ENCODE data around the gene LCLAT1.
"Not testable (repeated sequence)": the region's sequence is repeated elsewhere in the genome, so short reads cannot be mapped to it uniquely, and the experiment has no call there.

The LCLAT1 gene

DNA sequence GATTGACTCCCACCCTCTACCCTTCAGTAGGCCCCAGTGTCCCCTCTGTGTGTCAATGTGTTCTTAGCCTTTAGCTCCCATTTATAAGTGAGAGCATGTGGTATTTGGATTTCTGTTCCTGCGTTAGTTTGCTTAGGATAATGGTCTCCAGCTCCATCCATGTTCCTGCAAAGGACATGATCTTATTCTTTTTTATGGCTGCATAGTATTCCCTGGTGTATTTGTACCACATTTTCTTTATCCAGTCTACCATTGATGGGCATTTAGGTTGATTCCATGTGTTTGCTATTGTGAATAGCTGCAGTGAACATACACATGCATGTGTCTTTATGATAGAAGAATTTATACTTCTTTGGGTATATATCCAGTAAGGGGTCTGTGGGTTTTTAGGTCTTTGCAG is 60.4 kb downstream of the LCLAT1 start:
- not testable (repeated sequence) for DNase-seq (ENCODE audit: low read depth, low spot score); H3K4me3 ChIP-seq (ENCODE audit: low read length)

DNA sequence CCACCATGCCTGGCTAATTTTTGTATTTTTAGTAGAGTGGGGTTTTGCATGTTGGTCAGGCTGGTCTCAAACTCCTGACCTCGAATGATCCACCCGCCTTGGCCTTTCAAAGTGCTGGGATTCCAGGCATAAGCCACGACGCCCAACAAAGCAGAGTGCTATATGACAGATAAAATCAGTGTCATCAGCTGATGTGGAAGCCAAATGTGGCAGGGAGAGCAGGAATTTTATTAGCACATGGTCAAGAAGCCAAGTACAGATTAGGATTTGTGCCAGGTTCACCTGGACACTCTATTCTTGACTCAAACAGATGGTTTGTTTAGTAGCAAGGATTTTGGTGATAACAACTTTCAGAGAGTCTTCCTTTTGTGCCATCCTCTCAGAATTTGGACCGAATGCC is 62.7 kb downstream of the LCLAT1 start:
- DNase-seq (ENCODE audit: low read depth, low spot score): no peak
- no peak overlapping the region for H3K4me3 ChIP-seq (ENCODE audit: low read length)

DNA sequence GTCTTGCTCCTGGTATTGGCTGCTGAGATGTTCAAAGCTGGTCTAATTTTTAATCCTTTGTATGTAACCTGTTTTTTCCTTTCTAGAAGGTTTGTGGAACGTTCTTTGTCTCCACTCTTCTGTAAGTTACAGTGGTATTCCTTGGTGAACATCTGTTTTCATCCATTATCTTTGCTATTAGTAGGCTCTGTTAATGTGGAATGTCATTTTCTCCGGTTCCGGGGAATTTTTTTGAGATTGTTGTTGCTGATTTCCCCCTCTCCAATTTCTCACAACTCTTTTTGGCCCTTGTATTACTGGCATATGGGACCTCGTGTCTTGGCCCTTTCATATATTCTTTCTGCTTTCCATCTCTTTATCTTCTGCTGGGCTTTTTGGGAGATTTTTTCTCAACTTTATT is 63.4 kb downstream of the LCLAT1 start:
- no peak overlapping the region for H3K4me3 ChIP-seq (ENCODE audit: low read length)
- no peak for DNase-seq (ENCODE audit: low read depth, low spot score)

DNA sequence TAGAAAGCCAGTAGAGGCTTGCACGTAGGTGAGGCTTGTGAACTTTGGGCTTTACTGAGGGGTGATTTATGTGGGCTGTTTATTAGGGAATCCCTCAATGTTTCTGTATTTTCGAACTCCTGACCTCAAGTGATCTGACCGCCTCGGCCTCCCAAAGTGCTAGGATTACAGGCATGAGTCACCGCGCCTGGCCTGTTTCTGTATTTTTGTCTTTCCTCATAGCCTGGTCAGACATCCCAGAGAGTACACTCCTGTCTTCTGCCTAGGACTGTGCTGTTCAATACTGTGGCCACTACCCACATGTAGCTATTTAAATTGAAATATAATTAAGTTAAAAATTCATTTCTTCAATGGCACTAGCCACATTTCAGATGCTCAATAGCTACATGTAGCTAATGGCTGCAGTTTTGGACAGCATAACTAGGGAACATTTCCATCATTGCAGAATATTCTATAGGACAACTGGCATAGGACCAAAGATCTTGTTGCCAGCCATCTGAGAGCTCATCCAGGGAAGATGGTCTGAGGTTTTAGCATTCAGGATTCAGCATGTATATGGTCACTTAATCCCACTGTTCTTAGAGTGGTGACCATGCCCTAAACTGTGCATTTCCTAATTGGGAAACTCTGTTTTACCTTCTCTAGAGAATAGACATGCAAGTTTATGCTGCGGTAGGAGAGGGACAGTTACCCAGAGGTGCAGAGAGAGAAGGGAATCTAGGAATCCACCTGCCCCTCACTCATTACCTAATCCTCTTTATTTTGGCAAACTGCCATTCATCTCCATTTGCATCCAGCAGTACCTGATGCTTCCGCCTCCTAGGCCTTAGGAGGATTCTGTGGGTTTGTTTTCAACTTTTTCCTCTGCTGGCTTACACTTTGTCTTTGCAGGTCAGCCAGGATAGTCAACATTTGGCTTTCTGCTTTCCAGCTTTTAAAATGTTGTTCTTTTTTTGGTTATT is 64.4 kb downstream of the LCLAT1 start:
- no peak for DNase-seq (ENCODE audit: low read depth, low spot score)
- H3K4me3 ChIP-seq (ENCODE audit: low read length): no peak overlapping the region

DNA sequence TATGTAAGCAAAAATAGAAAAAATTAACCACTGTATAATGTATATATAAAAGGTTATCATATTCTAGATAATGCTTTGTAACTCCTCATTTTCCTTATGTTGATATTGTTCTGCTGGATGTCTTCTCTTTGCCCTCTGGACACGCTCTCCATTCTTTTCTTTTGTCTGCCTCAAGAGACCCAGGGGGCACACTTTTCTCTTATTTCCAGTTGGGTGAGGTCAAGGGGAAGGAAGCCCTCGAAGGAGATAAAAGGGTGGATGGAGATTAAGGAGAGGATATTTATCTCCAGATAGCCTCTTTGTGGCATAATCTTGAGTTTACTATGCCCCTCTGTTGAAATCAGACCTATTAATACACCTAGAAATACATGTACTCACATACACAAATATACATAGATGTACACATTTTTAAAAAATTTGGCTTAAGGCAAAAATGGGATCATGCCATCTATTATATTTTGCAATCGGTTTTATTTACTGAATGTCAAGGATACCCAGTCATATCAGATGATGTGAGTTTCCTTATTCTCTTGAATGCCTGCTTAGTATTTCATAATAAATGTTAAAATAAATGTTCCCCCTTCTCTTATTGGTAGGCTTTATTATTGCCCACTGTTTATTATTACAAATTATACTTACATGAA is 65.3 kb downstream of the LCLAT1 start:
- no peak overlapping the region for H3K4me3 ChIP-seq (ENCODE audit: low read length)
- DNase-seq (ENCODE audit: low read depth, low spot score): no peak

DNA sequence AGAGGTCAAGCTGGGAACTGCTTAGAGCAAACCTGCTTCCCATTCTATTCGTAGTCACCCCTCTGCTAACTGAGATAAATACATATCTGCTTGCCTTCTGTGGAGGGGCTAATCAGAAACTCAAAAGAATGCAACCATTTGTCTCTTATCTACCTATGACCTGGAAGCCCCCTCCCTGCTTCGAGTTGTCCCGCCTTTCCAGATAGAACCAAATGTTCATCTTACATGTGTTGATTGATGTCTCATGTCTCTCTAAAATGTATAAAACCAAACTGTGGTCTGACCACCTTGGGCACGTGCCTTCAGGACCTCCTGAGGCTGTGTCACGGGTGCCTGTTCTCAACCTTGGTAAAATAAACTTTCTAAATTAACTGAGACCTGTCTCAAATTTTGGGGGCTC is 66.6 kb downstream of the LCLAT1 start:
- not testable (repeated sequence) for DNase-seq (ENCODE audit: low read depth, low spot score)

DNA sequence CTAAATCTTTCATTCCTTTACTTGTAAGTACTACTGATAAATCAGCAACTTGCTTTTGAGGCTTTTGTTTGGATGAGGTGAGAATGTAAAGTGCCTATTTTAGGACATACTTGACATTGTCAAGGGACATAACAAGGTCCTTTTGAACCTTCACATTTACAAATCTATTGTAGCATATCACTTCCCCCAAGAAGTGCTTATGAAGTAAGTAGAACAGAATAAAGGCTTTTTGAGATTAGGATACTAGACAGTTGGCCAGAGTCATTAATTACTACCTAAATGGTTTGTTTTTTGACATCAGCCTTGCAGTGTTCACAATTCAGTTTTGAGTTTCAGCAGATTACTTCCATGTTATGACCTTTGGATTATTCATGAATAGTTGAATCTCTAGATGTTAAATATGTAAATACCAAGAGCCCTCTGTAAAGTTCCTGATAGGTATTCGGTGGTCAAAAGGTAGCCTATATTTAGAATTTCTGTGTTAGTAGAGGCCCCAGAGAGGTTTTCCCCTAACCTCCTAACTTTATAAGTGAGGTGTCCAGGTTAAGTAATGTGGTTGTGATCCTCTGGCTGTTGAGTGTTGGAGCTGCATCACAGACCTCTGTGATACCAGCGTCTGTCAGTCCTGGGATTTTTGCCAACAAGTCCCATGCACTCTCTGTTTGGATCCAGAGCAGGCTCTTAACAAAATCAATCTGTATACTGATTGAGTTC is 67.2 kb downstream of the LCLAT1 start:
- H3K4me3 ChIP-seq (ENCODE audit: low read length): no peak overlapping the region
- no peak for DNase-seq (ENCODE audit: low read depth, low spot score)

More for the DNA sequence above, 66.6 kb downstream of the LCLAT1 start:
- H3K4me3 ChIP-seq (ENCODE audit: low read length): not testable (repeated sequence)

DNA sequence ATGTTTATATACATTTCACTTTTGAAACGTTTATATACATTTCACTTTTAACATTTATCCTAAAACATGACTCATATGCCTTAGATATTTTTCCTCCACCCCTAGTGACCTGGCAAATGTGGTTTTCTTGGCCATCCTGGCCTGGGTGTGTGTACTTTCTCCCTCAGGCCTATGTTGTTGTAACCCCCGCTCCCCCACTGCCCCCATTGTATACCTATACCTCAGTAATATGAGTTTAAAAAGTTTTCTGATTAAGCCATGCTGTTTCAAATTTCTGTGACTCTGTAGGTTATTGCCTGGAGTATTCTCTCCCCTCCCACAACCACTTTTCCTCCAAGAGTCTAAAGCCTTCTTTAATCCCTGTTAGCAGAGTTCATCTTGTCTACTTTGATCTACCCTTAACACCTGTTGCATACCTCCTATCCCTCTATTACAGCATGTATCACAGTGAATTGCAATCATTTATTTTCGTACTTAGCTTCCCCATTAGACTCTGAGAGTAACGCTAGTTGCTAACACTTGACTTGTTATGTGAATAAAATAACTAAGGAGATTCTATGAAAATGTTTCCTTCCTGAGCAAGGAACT is 67.9 kb downstream of the LCLAT1 start:
- no peak overlapping the region for H3K4me3 ChIP-seq (ENCODE audit: low read length)
- no peak for DNase-seq (ENCODE audit: low read depth, low spot score)

DNA sequence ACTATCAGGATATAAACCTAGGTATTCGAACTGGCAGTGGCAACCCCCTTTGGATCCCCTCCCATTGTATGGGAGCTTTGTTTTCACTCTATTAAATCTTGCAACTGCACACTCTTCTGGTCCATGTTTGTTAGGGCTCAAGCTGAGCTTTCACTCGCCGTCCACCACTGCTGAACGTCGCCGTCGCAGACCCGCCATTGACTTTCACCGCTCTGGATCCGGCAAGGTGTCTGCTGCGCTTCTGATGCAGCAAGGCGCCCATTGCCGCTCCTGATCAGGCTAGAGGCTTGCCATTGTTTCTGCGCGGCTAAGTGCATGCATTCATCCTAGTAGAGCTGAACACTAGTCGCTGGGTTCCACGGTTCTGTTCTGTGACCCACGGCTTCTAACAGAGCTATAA is 69.1 kb downstream of the LCLAT1 start:
- no peak for DNase-seq (ENCODE audit: low read depth, low spot score)

DNA sequence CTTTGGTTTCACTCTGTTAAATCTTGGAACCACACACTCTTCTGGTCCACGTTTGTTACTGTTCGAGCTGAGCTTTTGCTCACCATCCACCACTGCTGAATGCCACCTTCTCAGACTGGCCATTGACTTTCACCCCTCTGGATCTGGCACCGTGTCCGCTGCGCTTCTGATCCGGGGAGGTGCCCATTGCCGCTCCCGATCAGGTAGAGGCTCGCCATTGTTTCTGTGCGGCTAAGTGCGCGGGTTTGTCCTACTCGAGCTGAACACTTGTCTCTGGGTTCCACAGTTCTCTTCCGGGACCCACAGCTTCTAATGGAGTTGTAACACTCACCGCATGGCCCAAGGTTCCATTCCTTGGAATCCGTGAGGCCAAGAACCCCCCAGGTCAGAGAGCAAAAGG is 72.8 kb downstream of the LCLAT1 start:
- no peak for DNase-seq (ENCODE audit: low read depth, low spot score)
- H3K4me3 ChIP-seq (ENCODE audit: low read length): no peak overlapping the region

More for the DNA sequence above, 69.1 kb downstream of the LCLAT1 start:
- H3K4me3 ChIP-seq (ENCODE audit: low read length): no peak overlapping the region

DNA sequence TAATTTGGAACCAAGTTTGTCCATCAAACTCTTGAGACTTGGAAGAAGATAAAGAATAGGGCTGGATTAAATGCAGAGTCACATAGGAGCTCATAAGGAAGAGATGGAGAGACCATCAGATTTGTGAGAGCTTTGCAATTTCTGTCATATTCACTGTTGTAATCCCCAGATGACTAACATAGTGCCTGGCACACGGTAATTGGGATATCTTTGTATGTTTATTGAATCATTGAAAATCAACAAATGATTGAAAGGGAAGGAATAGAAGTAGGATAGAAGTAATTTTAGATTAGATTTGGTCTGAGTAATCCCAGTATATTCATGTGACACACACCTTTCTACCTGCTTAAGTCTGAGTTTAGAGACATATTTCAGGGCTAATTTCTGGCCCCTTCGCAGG is 75.4 kb downstream of the LCLAT1 start:
- H3K4me3 ChIP-seq (ENCODE audit: low read length): no peak overlapping the region
- DNase-seq (ENCODE audit: low read depth, low spot score): no peak

DNA sequence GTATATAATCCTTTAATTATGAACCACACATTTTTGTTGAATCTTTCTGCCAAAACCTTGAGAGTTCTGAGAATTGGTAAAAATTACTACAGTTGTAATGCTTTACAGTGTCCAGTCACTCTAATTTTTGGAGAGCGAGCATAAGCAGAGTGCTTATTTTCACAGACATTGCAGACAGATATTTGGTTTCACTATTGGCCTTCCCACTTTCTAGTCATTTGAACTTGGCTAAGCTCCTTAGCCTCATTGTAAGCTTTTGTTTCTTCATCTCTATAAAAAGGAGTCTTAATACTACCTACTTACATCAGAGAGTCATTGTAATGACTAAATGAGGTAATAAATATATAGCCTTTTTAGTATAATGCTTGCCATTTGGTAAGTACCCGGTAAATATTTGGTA is 80.4 kb downstream of the LCLAT1 start:
- no peak overlapping the region for H3K4me3 ChIP-seq (ENCODE audit: low read length)
- DNase-seq (ENCODE audit: low read depth, low spot score): no peak

DNA sequence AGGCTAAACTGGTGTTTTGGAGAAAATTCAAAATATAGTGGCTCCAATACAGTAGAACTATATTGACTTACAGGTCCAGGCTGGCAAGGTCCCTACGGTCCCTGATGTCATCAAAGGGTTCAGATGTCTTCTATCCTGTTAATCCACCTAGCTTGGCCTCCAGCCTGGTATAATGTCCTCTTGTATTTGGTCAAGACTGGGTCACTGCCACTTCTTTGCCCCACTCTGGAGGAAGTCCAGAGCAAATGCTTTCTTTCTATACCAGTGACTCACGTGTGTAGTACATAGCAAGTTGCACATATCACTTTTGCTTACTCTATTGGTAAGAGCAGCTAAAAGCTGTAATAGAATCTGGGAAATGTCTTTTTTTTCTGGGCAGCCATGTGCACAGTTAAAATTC is 80.8 kb downstream of the LCLAT1 start:
- no peak overlapping the region for H3K4me3 ChIP-seq (ENCODE audit: low read length)
- DNase-seq (ENCODE audit: low read depth, low spot score): no peak

DNA sequence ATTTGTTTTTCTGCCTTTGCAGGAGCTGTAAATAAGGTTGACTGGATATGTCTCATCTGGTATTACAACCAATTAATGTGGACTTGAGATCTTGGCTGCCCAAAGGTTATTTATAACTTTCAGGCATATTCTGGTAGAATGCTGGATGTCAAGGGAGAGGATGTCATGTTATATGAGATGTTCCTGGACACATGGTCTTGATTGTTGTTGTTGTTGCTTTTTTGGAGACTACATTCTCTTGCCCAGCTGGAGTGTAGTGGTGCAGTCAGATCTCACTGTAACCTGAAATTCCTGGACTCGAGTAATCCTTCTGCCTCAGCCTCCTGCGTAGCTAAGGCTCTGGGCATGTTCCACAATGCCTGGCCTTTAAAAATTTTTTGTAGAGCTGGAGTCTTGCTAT is 83.3 kb downstream of the LCLAT1 start:
- no peak for DNase-seq (ENCODE audit: low read depth, low spot score)
- no peak overlapping the region for H3K4me3 ChIP-seq (ENCODE audit: low read length)

DNA sequence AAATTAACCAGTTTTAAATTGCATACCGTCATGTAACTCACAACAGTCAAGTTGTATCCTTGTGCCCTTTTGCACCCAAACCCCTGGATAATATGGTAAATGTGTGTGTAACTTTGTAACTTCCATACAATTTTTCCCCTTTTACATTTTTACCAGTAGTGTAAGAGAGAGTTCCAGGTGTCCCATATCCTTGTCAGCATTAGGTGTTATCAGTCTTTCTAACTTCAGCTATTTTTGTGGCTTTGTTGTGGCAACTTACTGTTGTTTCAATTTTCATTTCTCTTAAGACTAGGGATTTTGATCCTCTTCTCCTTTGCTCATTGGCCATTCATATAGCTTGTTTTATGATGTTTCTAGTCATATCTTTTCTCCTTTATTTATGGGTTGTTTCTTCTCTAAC is 94.6 kb downstream of the LCLAT1 start:
- peak; percentile 59 for DNase-seq (ENCODE audit: low read depth, low spot score)
- no peak overlapping the region for H3K4me3 ChIP-seq (ENCODE audit: low read length)

DNA sequence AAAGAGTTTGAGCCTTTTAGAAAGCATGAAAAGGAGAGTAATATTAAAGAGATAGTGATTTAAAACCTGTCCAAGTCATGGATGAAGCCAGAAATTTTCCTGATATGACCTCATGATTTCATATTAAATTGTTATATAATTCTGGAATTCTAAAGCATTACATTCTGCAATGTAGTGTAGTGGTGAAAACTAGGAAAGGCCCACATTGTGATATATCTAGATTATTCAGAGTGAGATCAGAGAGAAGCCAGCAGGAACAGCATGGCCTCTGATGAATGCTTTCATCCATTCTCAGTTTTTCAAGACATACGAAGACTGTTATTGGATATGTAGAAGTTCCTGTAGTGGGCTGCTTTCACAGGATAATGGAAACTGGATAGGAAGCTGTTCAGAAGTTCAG is 98.8 kb downstream of the LCLAT1 start:
- no peak for DNase-seq (ENCODE audit: low read depth, low spot score)
- no peak overlapping the region for H3K4me3 ChIP-seq (ENCODE audit: low read length)

DNA sequence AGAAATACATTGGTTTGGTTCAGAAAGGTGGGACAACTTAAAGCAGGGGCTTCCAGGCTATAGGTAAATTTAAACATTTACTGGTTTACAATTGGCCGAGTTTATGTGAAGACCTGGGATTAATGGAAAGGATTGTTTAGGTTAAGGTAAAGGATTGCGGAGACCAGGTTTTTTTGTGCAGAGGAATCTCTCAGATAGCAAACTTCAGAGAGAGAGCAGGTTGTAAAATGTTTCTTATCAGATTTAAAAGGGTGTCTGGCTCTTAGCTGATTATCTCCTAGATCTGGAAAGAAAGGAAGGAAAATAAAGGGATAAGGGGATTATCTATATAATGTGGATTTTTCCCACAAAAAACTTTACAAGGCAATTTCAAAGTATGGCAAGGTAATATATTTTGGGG is 101.3 kb downstream of the LCLAT1 start:
- H3K4me3 ChIP-seq (ENCODE audit: low read length): no peak overlapping the region
- DNase-seq (ENCODE audit: low read depth, low spot score): no peak

DNA sequence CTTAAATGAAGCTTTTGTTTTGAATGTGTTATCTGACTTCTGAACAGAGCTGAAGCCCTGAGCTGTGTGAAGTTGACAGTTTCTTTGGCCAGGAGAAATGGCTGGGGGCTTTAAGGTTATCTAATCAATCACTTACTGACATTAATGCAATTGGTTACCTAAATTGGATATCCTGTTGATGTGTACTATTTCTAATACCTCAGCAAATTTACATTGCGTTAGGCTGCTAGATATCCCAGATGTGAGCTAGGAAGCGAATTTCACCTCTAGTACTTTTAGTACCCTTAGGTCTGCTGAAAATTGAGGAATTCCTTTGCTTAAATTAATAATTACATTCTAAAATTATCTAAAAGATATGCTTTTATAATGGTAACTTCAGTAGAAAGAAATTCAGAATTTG is 102.0 kb downstream of the LCLAT1 start:
- no peak overlapping the region for H3K4me3 ChIP-seq (ENCODE audit: low read length)
- DNase-seq (ENCODE audit: low read depth, low spot score): no peak

DNA sequence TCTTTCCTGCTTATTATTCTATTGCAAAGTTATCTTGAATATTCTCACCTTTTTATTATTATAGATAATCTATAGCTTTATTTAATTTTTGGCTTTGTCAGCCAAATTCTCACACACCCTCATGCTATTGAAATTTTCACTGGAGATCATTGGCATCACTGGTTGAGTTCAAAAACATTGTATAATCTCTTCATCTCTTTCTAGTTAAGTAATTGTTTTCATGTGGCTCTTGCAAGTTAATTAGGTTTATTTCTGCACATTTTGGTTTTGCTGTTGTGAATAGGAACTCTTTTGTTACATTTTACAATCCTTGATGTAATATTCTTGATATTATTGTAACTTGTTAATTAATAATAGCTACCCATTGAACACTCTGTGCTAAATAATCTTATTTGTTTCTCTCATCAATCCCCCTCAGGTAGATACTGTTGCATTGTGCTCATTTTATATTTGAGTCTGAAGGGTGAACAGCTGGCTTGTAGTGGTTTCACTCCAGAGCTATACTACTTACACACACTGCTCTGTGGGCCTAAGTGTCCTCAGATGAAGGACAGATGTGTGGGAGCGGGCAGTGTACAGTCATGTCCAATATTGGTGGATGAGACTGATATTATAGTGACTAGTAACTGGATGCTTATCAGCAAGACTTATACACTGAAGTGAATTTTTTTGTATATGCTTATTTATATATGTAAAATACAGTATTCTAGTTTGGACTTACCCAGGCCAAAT is 112.7 kb downstream of the LCLAT1 start:
- H3K4me3 ChIP-seq (ENCODE audit: low read length): no peak overlapping the region
- DNase-seq (ENCODE audit: low read depth, low spot score): no peak

All from Jurkat, Clone E6-1 (cell line).